K562 (cell line): Measurements from ENCODE around the gene PUSL1. TPM values are rescaled to one million over a fixed set of nuclear protein-coding genes. Genes with fewer than 3 reads are reported as not detected.

Experiments
- ARID2 ChIP-seq: fragments of 450-650 bp; IDR thresholded peaks from 2 replicates; pipeline ENCODE4 v1.6.1; 2017; ENCODE audit warnings: antibody characterized with exemption, mild to moderate bottlenecking
- CCNT2 ChIP-seq: IDR thresholded peaks from 2 replicates; pipeline ENCODE4 v1.6.1; 2011; ENCODE audit warnings: borderline replicate concordance, low read depth, mild to moderate bottlenecking, moderate library complexity, mixed read lengths, low read length; ENCODE audit not compliant: insufficient read length; ENCODE audit errors: extremely low read depth
- MYBL2 ChIP-seq, 2 experiments: fragments of 450-650 bp in 1 of 2; sonication (generic) in 1 of 2; formaldehyde crosslinking in 1 of 2; IDR thresholded peaks; 2 replicates each; pipeline versions ENCODE4 v1.6.1 to v1.8.1; 2017 to 2022; ENCODE audit warnings: borderline replicate concordance in 1 of 2, inconsistent platforms in 1 of 2, low read depth in 1 of 2, mild to moderate bottlenecking in 1 of 2, missing genetic modification reagents in 1 of 2, moderate library complexity in 1 of 2
- NFE2 ChIP-seq: IDR thresholded peaks from 2 replicates; pipeline ENCODE4 v1.6.1; 2014; ENCODE audit warnings: antibody characterized with exemption, low read depth
- RBM25 ChIP-seq: fragments of 200-400 bp; formaldehyde crosslinking; IDR thresholded peaks from 2 replicates; pipeline ENCODE4 v1.6.1; 2018; ENCODE audit warnings: low read length, low read depth, moderate library complexity; ENCODE audit not compliant: severe bottlenecking
- TBP ChIP-seq: optimal IDR thresholded peaks from 2 replicates; pipeline ENCODE3; 2011; ENCODE audit warnings: low read depth, low read length, improper control_type of control experiment
- ZNF121 ChIP-seq: sonication (generic); formaldehyde crosslinking; conservative IDR thresholded peaks from 2 replicates; pipeline ENCODE4 v1.8.0; 2022; ENCODE audit warnings: missing genetic modification reagents
- ZNF354B ChIP-seq: fragments of 250-450 bp; sonication (Bioruptor Pico); IDR thresholded peaks from 2 replicates; pipeline ENCODE4 v1.4.0; 2020
- polyA plus RNA-seq, 8 experiments: library from polyadenylated mRNA; depleted of rRNA in 4 of 8; stranded (reverse) in 5 of 8; unstranded in 3 of 8; fragments of >200 nt; fragmentation: Nextera tagmentation in 2 of 8; fragmentation: Illumina TruSeq in 1 of 8; extraction: Ambion mirVana in 2 of 8; extraction: Trizol in 1 of 8; gene quantifications; 2 replicates each; pipeline versions ENCODE4 v1.2.1 to v1.2.3, GENCODE V29; 2011 to 2014; ENCODE audit warnings: inconsistent platforms in 1 of 8, missing spikeins in 1 of 8
- total RNA-seq, 7 experiments: library from RNA; depleted of rRNA in 6 of 7; stranded (reverse); fragments of >200 nt in 6 of 7; fragmentation: Illumina TruSeq in 2 of 7; extraction: Trizol in 2 of 7; gene quantifications; 2 replicates each; pipeline versions ENCODE4 v1.2.1 to v1.2.3, GENCODE V29; 2011 to 2021; ENCODE audit warnings: low replicate concordance in 1 of 7
- TF ChIP-seq, protein P1 (sequence below): fragments of 450-650 bp; IDR thresholded peaks from 2 replicates; pipeline ENCODE4 v1.6.1; 2016
- TF ChIP-seq, protein P2 (sequence below), 2 experiments: fragments of 450-650 bp; IDR thresholded peaks; 2 replicates each; pipeline ENCODE4 v1.6.1; 2018; ENCODE audit warnings: mild to moderate bottlenecking in 2 of 2, low read depth in 1 of 2; ENCODE audit not compliant: partially characterized antibody in 2 of 2
- TF ChIP-seq, protein P3 (sequence below): fragments of 450-650 bp; IDR thresholded peaks from 2 replicates; pipeline ENCODE4 v1.6.1; 2014; ENCODE audit warnings: low read depth, mild to moderate bottlenecking, moderate library complexity, borderline replicate concordance
- TF ChIP-seq, protein P4 (sequence below): sonication (generic); IDR thresholded peaks from 2 replicates; pipeline ENCODE4 v1.6.1; 2016
- TF ChIP-seq, protein P5 (sequence below): fragments of 250-450 bp; sonication (Bioruptor Pico); IDR thresholded peaks from 2 replicates; pipeline ENCODE4 v1.5.0; 2021; ENCODE audit warnings: mild to moderate bottlenecking, borderline replicate concordance
- TF ChIP-seq, protein P6 (sequence below): fragments of 200-800 bp; sonication (Bioruptor generic); IDR thresholded peaks from 2 replicates; pipeline ENCODE4 v1.6.1; 2017; ENCODE audit warnings: missing genetic modification characterization, missing compliant biosample characterization

The PUSL1 gene
- total and polyA plus RNA-seq, 9 of the 15 experiments (the other 6 are each of a cell fraction or from before 2014, with no cell fraction given) = 0.62 to 86.9 (median 13.6) TPM

DNA sequence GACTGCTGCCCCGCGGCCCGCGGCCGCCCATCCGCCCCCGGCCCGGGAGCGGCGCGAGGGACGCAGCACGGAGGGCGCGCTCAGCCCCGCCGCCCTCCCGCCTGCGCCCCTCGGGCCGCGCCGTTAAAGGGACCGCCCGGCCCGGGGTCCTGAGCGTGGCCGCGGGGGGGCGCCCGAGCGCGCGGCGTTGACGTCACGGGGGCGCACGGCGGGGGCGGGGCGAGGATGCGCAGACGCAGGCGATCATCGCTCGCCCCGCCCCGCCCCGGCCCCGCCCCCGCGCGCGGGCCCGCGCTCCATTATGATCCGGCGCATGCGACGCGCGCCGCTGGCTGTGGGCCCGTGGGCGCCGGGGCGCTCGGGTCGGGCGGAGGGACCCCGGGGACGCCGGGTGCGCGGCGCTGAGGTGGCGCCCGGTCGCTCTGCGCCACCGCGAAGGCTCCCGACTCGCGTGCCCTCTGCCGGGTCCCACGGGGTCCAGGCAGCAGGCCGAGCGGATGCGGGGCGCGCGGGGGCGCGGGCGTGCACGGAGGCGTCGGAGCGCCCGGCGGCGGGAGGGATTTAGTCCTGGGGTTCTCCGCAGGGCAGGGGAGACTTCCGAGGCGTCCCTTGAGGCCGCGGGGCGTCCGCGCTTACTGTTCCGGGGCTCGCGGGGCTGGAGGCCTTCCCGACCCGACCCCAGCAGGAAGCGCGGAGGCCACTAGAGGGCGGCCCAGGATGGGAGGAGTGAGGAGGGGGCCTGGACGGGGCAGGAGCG lies 41.0 kb downstream of the PUSL1 start, which contains the start of gene DVL1 (continued):
- TF ChIP-seq, protein P1, sequence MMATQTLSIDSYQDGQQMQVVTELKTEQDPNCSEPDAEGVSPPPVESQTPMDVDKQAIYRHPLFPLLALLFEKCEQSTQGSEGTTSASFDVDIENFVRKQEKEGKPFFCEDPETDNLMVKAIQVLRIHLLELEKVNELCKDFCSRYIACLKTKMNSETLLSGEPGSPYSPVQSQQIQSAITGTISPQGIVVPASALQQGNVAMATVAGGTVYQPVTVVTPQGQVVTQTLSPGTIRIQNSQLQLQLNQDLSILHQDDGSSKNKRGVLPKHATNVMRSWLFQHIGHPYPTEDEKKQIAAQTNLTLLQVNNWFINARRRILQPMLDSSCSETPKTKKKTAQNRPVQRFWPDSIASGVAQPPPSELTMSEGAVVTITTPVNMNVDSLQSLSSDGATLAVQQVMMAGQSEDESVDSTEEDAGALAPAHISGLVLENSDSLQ = no peak
- TF ChIP-seq, protein P2, sequence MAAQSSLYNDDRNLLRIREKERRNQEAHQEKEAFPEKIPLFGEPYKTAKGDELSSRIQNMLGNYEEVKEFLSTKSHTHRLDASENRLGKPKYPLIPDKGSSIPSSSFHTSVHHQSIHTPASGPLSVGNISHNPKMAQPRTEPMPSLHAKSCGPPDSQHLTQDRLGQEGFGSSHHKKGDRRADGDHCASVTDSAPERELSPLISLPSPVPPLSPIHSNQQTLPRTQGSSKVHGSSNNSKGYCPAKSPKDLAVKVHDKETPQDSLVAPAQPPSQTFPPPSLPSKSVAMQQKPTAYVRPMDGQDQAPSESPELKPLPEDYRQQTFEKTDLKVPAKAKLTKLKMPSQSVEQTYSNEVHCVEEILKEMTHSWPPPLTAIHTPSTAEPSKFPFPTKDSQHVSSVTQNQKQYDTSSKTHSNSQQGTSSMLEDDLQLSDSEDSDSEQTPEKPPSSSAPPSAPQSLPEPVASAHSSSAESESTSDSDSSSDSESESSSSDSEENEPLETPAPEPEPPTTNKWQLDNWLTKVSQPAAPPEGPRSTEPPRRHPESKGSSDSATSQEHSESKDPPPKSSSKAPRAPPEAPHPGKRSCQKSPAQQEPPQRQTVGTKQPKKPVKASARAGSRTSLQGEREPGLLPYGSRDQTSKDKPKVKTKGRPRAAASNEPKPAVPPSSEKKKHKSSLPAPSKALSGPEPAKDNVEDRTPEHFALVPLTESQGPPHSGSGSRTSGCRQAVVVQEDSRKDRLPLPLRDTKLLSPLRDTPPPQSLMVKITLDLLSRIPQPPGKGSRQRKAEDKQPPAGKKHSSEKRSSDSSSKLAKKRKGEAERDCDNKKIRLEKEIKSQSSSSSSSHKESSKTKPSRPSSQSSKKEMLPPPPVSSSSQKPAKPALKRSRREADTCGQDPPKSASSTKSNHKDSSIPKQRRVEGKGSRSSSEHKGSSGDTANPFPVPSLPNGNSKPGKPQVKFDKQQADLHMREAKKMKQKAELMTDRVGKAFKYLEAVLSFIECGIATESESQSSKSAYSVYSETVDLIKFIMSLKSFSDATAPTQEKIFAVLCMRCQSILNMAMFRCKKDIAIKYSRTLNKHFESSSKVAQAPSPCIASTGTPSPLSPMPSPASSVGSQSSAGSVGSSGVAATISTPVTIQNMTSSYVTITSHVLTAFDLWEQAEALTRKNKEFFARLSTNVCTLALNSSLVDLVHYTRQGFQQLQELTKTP (IDR thresholded peaks at IDR 0.05; ENCODE audit: low read depth in 1 of 2, partially characterized antibody in 2 of 2) = no peak
- TF ChIP-seq, protein P3, sequence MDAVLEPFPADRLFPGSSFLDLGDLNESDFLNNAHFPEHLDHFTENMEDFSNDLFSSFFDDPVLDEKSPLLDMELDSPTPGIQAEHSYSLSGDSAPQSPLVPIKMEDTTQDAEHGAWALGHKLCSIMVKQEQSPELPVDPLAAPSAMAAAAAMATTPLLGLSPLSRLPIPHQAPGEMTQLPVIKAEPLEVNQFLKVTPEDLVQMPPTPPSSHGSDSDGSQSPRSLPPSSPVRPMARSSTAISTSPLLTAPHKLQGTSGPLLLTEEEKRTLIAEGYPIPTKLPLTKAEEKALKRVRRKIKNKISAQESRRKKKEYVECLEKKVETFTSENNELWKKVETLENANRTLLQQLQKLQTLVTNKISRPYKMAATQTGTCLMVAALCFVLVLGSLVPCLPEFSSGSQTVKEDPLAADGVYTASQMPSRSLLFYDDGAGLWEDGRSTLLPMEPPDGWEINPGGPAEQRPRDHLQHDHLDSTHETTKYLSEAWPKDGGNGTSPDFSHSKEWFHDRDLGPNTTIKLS = peak; percentile 66; the same call in 1 of the 2 replicates
- TF ChIP-seq NFE2 (no peak), TBP (peak; percentile 29), ZNF121 (CRISPR knock-in tag) (no peak), ZNF354B (CRISPR knock-in tag) (no peak), ARID2 (no peak), MYBL2 (IDR thresholded peaks at IDR 0.05; ENCODE audit: low read depth) (no peak), MYBL2 (CRISPR knock-in tag; IDR thresholded peaks at IDR 0.05; ENCODE audit: borderline replicate concordance) (no peak), RBM25 (no peak), CCNT2 (peak; percentile 50)
- TF ChIP-seq, protein P4, sequence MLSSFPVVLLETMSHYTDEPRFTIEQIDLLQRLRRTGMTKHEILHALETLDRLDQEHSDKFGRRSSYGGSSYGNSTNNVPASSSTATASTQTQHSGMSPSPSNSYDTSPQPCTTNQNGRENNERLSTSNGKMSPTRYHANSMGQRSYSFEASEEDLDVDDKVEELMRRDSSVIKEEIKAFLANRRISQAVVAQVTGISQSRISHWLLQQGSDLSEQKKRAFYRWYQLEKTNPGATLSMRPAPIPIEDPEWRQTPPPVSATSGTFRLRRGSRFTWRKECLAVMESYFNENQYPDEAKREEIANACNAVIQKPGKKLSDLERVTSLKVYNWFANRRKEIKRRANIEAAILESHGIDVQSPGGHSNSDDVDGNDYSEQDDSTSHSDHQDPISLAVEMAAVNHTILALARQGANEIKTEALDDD = no peak
- TF ChIP-seq, protein P5, sequence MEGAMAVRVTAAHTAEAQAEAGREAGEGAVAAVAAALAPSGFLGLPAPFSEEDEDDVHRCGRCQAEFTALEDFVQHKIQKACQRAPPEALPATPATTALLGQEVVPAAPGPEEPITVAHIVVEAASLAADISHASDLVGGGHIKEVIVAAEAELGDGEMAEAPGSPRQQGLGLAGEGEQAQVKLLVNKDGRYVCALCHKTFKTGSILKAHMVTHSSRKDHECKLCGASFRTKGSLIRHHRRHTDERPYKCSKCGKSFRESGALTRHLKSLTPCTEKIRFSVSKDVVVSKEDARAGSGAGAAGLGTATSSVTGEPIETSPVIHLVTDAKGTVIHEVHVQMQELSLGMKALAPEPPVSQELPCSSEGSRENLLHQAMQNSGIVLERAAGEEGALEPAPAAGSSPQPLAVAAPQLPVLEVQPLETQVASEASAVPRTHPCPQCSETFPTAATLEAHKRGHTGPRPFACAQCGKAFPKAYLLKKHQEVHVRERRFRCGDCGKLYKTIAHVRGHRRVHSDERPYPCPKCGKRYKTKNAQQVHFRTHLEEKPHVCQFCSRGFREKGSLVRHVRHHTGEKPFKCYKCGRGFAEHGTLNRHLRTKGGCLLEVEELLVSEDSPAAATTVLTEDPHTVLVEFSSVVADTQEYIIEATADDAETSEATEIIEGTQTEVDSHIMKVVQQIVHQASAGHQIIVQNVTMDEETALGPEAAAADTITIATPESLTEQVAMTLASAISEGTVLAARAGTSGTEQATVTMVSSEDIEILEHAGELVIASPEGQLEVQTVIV (CRISPR knock-in tag) = no peak
- TF ChIP-seq, protein P6, sequence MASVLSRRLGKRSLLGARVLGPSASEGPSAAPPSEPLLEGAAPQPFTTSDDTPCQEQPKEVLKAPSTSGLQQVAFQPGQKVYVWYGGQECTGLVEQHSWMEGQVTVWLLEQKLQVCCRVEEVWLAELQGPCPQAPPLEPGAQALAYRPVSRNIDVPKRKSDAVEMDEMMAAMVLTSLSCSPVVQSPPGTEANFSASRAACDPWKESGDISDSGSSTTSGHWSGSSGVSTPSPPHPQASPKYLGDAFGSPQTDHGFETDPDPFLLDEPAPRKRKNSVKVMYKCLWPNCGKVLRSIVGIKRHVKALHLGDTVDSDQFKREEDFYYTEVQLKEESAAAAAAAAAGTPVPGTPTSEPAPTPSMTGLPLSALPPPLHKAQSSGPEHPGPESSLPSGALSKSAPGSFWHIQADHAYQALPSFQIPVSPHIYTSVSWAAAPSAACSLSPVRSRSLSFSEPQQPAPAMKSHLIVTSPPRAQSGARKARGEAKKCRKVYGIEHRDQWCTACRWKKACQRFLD = no peak; the same call in 1 of the 2 replicates
